H1 (cell line): ENCODE measurements around the gene ARHGAP42. TPM values are rescaled to one million over a fixed set of nuclear protein-coding genes. Genes with fewer than 3 reads are reported as not detected.

Source experiments
- CTCF ChIA-PET: fragments of 300-600 bp; sonication (Branson Sonifier 250); formaldehyde crosslinking; loops from one replicate; lab custom pipeline; 2021; ENCODE audit not compliant: partially characterized antibody; lab: Charles Lee
- POLR2A ChIA-PET: fragments of 300-600 bp; sonication (Branson Sonifier 250); formaldehyde crosslinking; loops from one replicate; lab custom pipeline; 2021; ENCODE audit warnings: inconsistent platforms; ENCODE audit not compliant: partially characterized antibody; lab: Charles Lee
- DNase-seq, 2 experiments: peaks; one replicate each; pipeline versions ENCODE4 v3.0.0 to v3.0.0-alpha.2; 2010 to 2022; ENCODE audit warnings: low spot score in 2 of 2, low read depth in 1 of 2, mixed read lengths in 1 of 2
- FAIRE-seq: peaks from 2 replicates; lab custom pipeline; 2011; peaks lifted over from hg19 to GRCh38; lab: Jason Lieb, UNC
- H2AFZ ChIP-seq: 2 replicates; pipeline ENCODE4 v1.8.1; 2012; ENCODE audit warnings: low read length, inconsistent platforms
- H2AK5ac ChIP-seq: 2 replicates; pipeline ENCODE4 v1.6.1; 2013; ENCODE audit warnings: low read depth, low read length
- H2BK120ac ChIP-seq: replicated peaks from 2 replicates; pipeline ENCODE3; 2013; ENCODE audit warnings: low read depth, low read length, inconsistent platforms
- H2BK12ac ChIP-seq: 2 replicates; pipeline ENCODE4 v1.6.1; 2013; ENCODE audit warnings: low read depth, low read length
- H2BK15ac ChIP-seq: 2 replicates; pipeline ENCODE4 v1.6.1; 2013; ENCODE audit warnings: low read length
- H2BK20ac ChIP-seq: 2 replicates; pipeline ENCODE4 v1.6.1; 2013; ENCODE audit warnings: low read length
- H2BK5ac ChIP-seq: 2 replicates; pipeline ENCODE4 v1.6.1; 2013; ENCODE audit warnings: low read depth, low read length
- H3K14ac ChIP-seq: 2 replicates; pipeline ENCODE4 v1.6.1; 2013; ENCODE audit warnings: inconsistent platforms; ENCODE audit not compliant: insufficient read length
- H3K18ac ChIP-seq: 2 replicates; pipeline ENCODE4 v1.6.1; 2013; ENCODE audit warnings: low read length; ENCODE audit errors: extremely low read depth
- H3K23ac ChIP-seq: 2 replicates; pipeline ENCODE4 v1.6.1; 2013; ENCODE audit warnings: inconsistent platforms; ENCODE audit not compliant: insufficient read length
- H3K23me2 ChIP-seq: 2 replicates; pipeline ENCODE4 v1.6.1; 2013; ENCODE audit warnings: low read depth, low read length
- H3K27ac ChIP-seq: 2 replicates; pipeline ENCODE4 v1.6.1; 2011; ENCODE audit warnings: low read depth, low read length, inconsistent platforms
- H3K27me3 ChIP-seq, 4 experiments: replicated peaks in 1 of 4; 1 replicate in 1 of 4; 2 replicates in 3 of 4; pipeline versions ENCODE4 v1.6.1 to v1.8.1; 2011 to 2013; ENCODE audit warnings: low read length in 3 of 4, mild to moderate bottlenecking in 3 of 4, inconsistent platforms in 2 of 4, mixed read lengths in 2 of 4, moderate library complexity in 1 of 4; ENCODE audit not compliant: control insufficient read depth in 3 of 4, insufficient read depth in 3 of 4; ENCODE audit errors: extremely low read depth in 1 of 4
- H3K36me3 ChIP-seq, 4 experiments: 2 replicates each; pipeline versions ENCODE4 v1.6.1 to v1.8.1; 2011 to 2013; ENCODE audit warnings: mild to moderate bottlenecking in 4 of 4, low read length in 3 of 4, moderate library complexity in 2 of 4, control low read depth in 1 of 4, inconsistent platforms in 1 of 4; ENCODE audit not compliant: insufficient read depth in 4 of 4, control insufficient read depth in 2 of 4
- H3K4ac ChIP-seq: replicated peaks from 2 replicates; pipeline ENCODE3; 2013; ENCODE audit warnings: low read length, low read depth, mixed read lengths, inconsistent platforms; ENCODE audit not compliant: insufficient read length
- H3K4me1 ChIP-seq, 4 experiments: replicated peaks in 1 of 4; 1 replicate in 1 of 4; 2 replicates in 3 of 4; pipeline versions ENCODE4 v1.6.1 to v1.8.1; 2011 to 2013; ENCODE audit warnings: low read length in 3 of 4, inconsistent platforms in 2 of 4, mixed read lengths in 1 of 4; ENCODE audit not compliant: insufficient read depth in 4 of 4, control insufficient read depth in 3 of 4
- H3K4me2 ChIP-seq, 2 experiments: 2 replicates each; pipeline versions ENCODE4 v1.6.1 to v1.8.1; 2011 to 2013; ENCODE audit warnings: low read depth in 2 of 2, low read length in 2 of 2, control low read depth in 1 of 2, inconsistent platforms in 1 of 2, mild to moderate bottlenecking in 1 of 2; ENCODE audit not compliant: insufficient read depth in 1 of 2
- H3K4me3 ChIP-seq, 4 experiments: fragments of 200-600, 300-600 bp in 1 of 4; sonication (generic), shearing (Covaris generic), sonication (Bioruptor Twin) in 1 of 4; 2 replicates each; pipeline versions ENCODE4 v1.5.1 to v1.8.1; 2011 to 2016; ENCODE audit warnings: low read length in 4 of 4, low read depth in 3 of 4, control low read depth in 2 of 4, inconsistent platforms in 2 of 4, mild to moderate bottlenecking in 2 of 4, mixed read lengths in 1 of 4, moderate library complexity in 1 of 4; ENCODE audit not compliant: insufficient read depth in 2 of 4; ENCODE audit errors: extremely low read depth in 1 of 4
- H3K56ac ChIP-seq: replicated peaks from 2 replicates; pipeline ENCODE3; 2013; ENCODE audit warnings: low read depth, mild to moderate bottlenecking, mixed read lengths, low read length, inconsistent platforms; ENCODE audit not compliant: insufficient read length
- H3K79me1 ChIP-seq: 2 replicates; pipeline ENCODE4 v1.6.1; 2013; ENCODE audit warnings: low read depth, low read length, control low read depth
- H3K79me2 ChIP-seq, 2 experiments: 2 replicates each; pipeline versions ENCODE4 v1.6.1 to v1.8.1; 2012 to 2013; ENCODE audit warnings: low read length in 2 of 2, mild to moderate bottlenecking in 2 of 2, inconsistent platforms in 1 of 2; ENCODE audit not compliant: insufficient read depth in 2 of 2, control insufficient read depth in 1 of 2
- H3K9ac ChIP-seq, 4 experiments: replicated peaks in 1 of 4; 1 replicate in 1 of 4; 2 replicates in 3 of 4; pipeline versions ENCODE4 v1.6.1 to v1.8.1; 2011 to 2013; ENCODE audit warnings: low read depth in 3 of 4, low read length in 3 of 4, control low read depth in 2 of 4, mild to moderate bottlenecking in 2 of 4, moderate library complexity in 2 of 4, inconsistent platforms in 1 of 4; ENCODE audit errors: extremely low read depth in 1 of 4
- H3K9me3 ChIP-seq, 2 experiments: 2 replicates each; pipeline versions ENCODE4 v1.6.1 to v1.8.1; 2012 to 2013; ENCODE audit warnings: mild to moderate bottlenecking in 2 of 2, moderate library complexity in 2 of 2, control low read depth in 1 of 2, inconsistent platforms in 1 of 2, low read depth in 1 of 2, low read length in 1 of 2, mixed read lengths in 1 of 2; ENCODE audit not compliant: insufficient read depth in 2 of 2
- H4K20me1 ChIP-seq, 2 experiments: replicated peaks in 1 of 2; 2 replicates each; pipeline versions ENCODE3 to v1.8.1; 2011 to 2013; ENCODE audit warnings: inconsistent platforms in 2 of 2, low read length in 2 of 2, mild to moderate bottlenecking in 1 of 2; ENCODE audit not compliant: insufficient read depth in 2 of 2, control insufficient read depth in 1 of 2
- H4K5ac ChIP-seq: 2 replicates; pipeline ENCODE4 v1.6.1; 2013; ENCODE audit warnings: low read length, low read depth, mixed read lengths, inconsistent platforms; ENCODE audit not compliant: insufficient read length
- H4K8ac ChIP-seq: 2 replicates; pipeline ENCODE4 v1.8.0; 2013; ENCODE audit warnings: mild to moderate bottlenecking, moderate library complexity, low read length, inconsistent platforms; ENCODE audit not compliant: insufficient read depth; ENCODE audit errors: extremely low read depth
- H4K91ac ChIP-seq: replicated peaks from 2 replicates; pipeline ENCODE3; 2013; ENCODE audit warnings: low read length, mixed read lengths, inconsistent platforms; ENCODE audit not compliant: insufficient read length
- EZH2 ChIP-seq: fragments of 200-600 bp; sonication (generic); IDR thresholded peaks from 2 replicates; pipeline ENCODE4 v1.7.1; 2012; ENCODE audit warnings: low read depth, mild to moderate bottlenecking, moderate library complexity, low read length, inconsistent platforms; ENCODE audit not compliant: severe bottlenecking
- HDAC2 ChIP-seq, 2 experiments: fragments of 300-600 bp in 1 of 2; sonication (generic) in 1 of 2; IDR thresholded peaks; 2 replicates each; pipeline ENCODE4 v1.6.1; 2011 to 2012; ENCODE audit warnings: low read depth in 2 of 2, low read length in 2 of 2, mild to moderate bottlenecking in 2 of 2, moderate library complexity in 2 of 2, borderline replicate concordance in 1 of 2, inconsistent platforms in 1 of 2
- KDM1A ChIP-seq: fragments of 200-600, 300-600 bp; sonication (generic); IDR thresholded peaks from 2 replicates; pipeline ENCODE4 v1.7.1; 2016; ENCODE audit warnings: mild to moderate bottlenecking, low read length, borderline replicate concordance
- POU5F1 ChIP-seq: IDR thresholded peaks from 2 replicates; pipeline ENCODE4 v1.6.1; 2011; ENCODE audit warnings: low read depth, mild to moderate bottlenecking, low read length, moderate library complexity
- SRF ChIP-seq: IDR thresholded peaks from 2 replicates; pipeline ENCODE4 v1.6.1; 2011; ENCODE audit warnings: mild to moderate bottlenecking, low read depth, low read length, moderate library complexity
- TEAD4 ChIP-seq: IDR thresholded peaks from 2 replicates; pipeline ENCODE4 v1.6.1; 2012; ENCODE audit warnings: low read depth, low read length, inconsistent platforms, mixed read lengths
- WGBS, 2 experiments: shearing (Covaris generic) in 1 of 2; methylation state at CpG; one replicate each; pipeline versions ENCODE4 v1.1.6 to v1.1.7; 2013 to 2015; ENCODE audit warnings: low lambda C conversion rate in 2 of 2, mixed read lengths in 2 of 2, inconsistent platforms in 1 of 2, low coverage in 1 of 2, missing lambda C conversion rate in 1 of 2; ENCODE audit not compliant: insufficient replicate concordance in 2 of 2, insufficient coverage in 1 of 2, insufficient read length in 1 of 2; ENCODE audit errors: extremely low coverage in 1 of 2, missing lambda C conversion rate in 1 of 2; 5-methylcytosine and 5-hydroxymethylcytosine counted together
- polyA plus RNA-seq, 7 experiments: library from polyadenylated mRNA; depleted of rRNA in 3 of 7; stranded (reverse) in 5 of 7; unstranded in 2 of 7; fragments of >200 nt in 5 of 7; fragments of 200-250 nt in 2 of 7; gene quantifications; 1 replicate in 5 of 7; 2 replicates in 1 of 7; 4 replicates in 1 of 7; pipeline versions ENCODE4 v1.2.1 to v1.2.3, GENCODE V29; 2011 to 2013; ENCODE audit warnings: missing spikeins in 2 of 7, mixed read lengths in 2 of 7
- total RNA-seq: library from RNA; stranded (reverse); fragmentation: NEBNext Ultra II Directional; extraction: Animal tissue kit (Norgen Biotek cat#: 25700); gene quantifications from 2 replicates; pipeline ENCODE4 v1.2.1, GENCODE V29; 2021
- TF ChIP-seq, protein P1 (sequence below): IDR thresholded peaks from 2 replicates; pipeline ENCODE4 v1.6.1; 2012; ENCODE audit warnings: low read length, inconsistent platforms

Gene ARHGAP42
- total and polyA plus RNA-seq, 2 of the 8 experiments (the other 6 are each of a cell fraction or from before 2014, with no cell fraction given) = 22.2 to 33.5 TPM

DNA sequence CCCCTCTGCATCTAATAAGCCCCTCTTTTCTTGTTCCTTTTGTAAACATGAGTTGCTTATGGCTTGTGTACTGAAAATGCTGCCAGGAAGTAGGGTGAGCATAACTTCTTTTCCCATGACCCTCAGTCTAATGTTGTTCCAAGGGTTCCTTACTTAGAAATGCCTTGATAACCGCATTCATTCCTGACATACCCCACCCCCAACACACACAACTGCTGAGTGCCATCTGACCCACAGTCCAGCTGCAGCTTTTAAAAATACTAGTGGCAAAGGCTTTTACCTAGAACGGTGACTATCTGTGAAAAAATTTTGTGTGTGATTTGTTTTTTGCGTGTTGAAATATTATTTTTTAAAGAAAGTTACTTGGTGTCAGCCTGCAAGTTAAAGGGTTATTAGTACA lies 52.6 kb downstream of the ARHGAP42 start:
- Histone ChIP-seq H2BK120ac (peak overlapping the region; percentile 18), H4K20me1 (no peaks in the 10 kb centered on the region), H3K4me1 (peaks cover 7 to 27% (median 21%) of the 10 kb centered on the region in 4 experiments), H4K5ac (no peak overlapping the region), H3K79me1 (no peaks in the 10 kb centered on the region), H2BK15ac (no peak overlapping the region), H3K9ac (no peak overlapping the region; a peak in 1 of 7 replicates), H3K36me3 (no peaks in the 10 kb centered on the region), H4K91ac (no peak overlapping the region), H3K79me2 (peaks cover 0 to 66% of the 10 kb centered on the region in 2 experiments; a peak in 3 of 4 replicates), H3K14ac (no peak overlapping the region), H3K4me3 (no peak overlapping the region), H2AK5ac (no peak overlapping the region; the same call in 1 of the 2 replicates), H2BK20ac (0 out of 2 replicates have a peak overlapping the region, but pooled peaks have one; percentile 41), H3K18ac (no peak overlapping the region), H2BK5ac (no peak overlapping the region), H3K4me2 (no peak overlapping the region), H3K4ac (no peak overlapping the region), H3K9me3 (no peaks in the 10 kb centered on the region), H3K56ac (no peak overlapping the region), H2BK12ac (no peak overlapping the region), H4K8ac (no peak overlapping the region), H2AFZ (no peak overlapping the region), H3K27me3 (no peaks in the 10 kb centered on the region), H3K27ac (no peak overlapping the region), H3K23ac (no peak overlapping the region), H3K23me2 (no peaks in the 10 kb centered on the region)
- ChIA-PET POLR2A (interaction anchor here (0.8 kb wide), 1 partner anchor 13 kb away, joined by 3 read pairs; no protein-coding TSS in a partner anchor), CTCF (interaction anchor here (0.6 to 1.3 kb wide), 3 partner anchors 13 to 111 kb away, joined by 3 read pairs; no protein-coding TSS in a partner anchor)
- DNase-seq (no peak), FAIRE-seq (no peak)
- WGBS, 2 experiments = 68 to 100% methylated on average over 1 to 3 of the region's 3 CpGs
- TF ChIP-seq EZH2 = no peak
- no peak for TF ChIP-seq POU5F1
- TF ChIP-seq TEAD4 = peak; percentile 48; the same call in 1 of the 2 replicates
- no peak for TF ChIP-seq KDM1A
- TF ChIP-seq, protein P1, sequence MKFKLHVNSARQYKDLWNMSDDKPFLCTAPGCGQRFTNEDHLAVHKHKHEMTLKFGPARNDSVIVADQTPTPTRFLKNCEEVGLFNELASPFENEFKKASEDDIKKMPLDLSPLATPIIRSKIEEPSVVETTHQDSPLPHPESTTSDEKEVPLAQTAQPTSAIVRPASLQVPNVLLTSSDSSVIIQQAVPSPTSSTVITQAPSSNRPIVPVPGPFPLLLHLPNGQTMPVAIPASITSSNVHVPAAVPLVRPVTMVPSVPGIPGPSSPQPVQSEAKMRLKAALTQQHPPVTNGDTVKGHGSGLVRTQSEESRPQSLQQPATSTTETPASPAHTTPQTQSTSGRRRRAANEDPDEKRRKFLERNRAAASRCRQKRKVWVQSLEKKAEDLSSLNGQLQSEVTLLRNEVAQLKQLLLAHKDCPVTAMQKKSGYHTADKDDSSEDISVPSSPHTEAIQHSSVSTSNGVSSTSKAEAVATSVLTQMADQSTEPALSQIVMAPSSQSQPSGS = no peak
- TF ChIP-seq HDAC2 (IDR thresholded peaks at IDR 0.05; ENCODE audit: borderline replicate concordance in 1 of 2, low read depth in 2 of 2, low read length in 2 of 2) = 0 out of 4 replicates have a peak, but pooled peaks of 1 of the 2 experiments have one; percentile 24
- no peak for TF ChIP-seq SRF
